Pancreas (tissue), 10 donors: ENCODE measurements around the gene TSHZ2. TPM values are rescaled to one million over a fixed set of nuclear protein-coding genes. Genes with fewer than 3 reads are reported as not detected.

Experiments used
- ATAC-seq, 4 donors: fragments of 200-7000 bp; cut with Tn5 transposase; one replicate each; pipeline versions ENCODE4 v1.8.0 to v1.9.1; 2020; ENCODE audit warnings: mild to moderate bottlenecking in 4 of 4, moderate library complexity in 4 of 4
- DNase-seq, 6 donors: peaks; one replicate each; pipeline ENCODE4 v3.0.0-alpha.2; 2020
- FAIRE-seq: peaks from 2 replicates; lab custom pipeline; 2012; peaks lifted over from hg19 to GRCh38; lab: Jason Lieb, UNC
- H3K27ac ChIP-seq, 4 donors: fragments of 200-600 bp; sonication (generic); 1 replicate in 3 of 4; 2 replicates in 1 of 4; pipeline versions ENCODE4 v1.5.0 to v1.8.0; 2020
- H3K27me3 ChIP-seq, 4 donors: fragments of 200-600 bp; one replicate each; pipeline ENCODE4 v1.8.0; 2021
- H3K36me3 ChIP-seq, 3 donors: fragments of 200-600 bp; sonication (generic) in 1 of 3; one replicate each; pipeline versions ENCODE4 v1.5.0 to v1.8.0; 2020 to 2021
- H3K4me1 ChIP-seq, 3 donors: fragments of 200-600 bp; one replicate each; pipeline ENCODE4 v1.8.0; 2021
- H3K4me3 ChIP-seq, 4 donors: fragments of 200-600 bp; sonication (generic) in 2 of 4; one replicate each; pipeline versions ENCODE4 v1.5.0 to v1.8.0; 2020 to 2021
- H3K9me3 ChIP-seq, 4 donors: fragments of 200-600 bp; one replicate each; pipeline ENCODE4 v1.8.0; 2021
- CTCF ChIP-seq, 4 donors: fragments of 200-600 bp; sonication (generic) in 3 of 4; IDR thresholded peaks; one replicate each; pipeline versions ENCODE4 v1.5.0 to v1.8.0; 2021; ENCODE audit warnings: antibody characterized with exemption in 4 of 4
- WGBS, 2 donors: extraction: QIAGEN DNeasy Blood & Tissue Kit; methylation state at CpG; one replicate each; pipeline ENCODE4 v1.1.7; 2013; 5-methylcytosine and 5-hydroxymethylcytosine counted together
- intact Hi-C, 3 donors: fragments of 100-400 bp; cut with DNase I; formaldehyde crosslinking; loops; one replicate each; pipeline versions ENCODE4 v1.11.1 to v1.14.2; 2022
- polyA plus RNA-seq, 2 donors: library from polyadenylated mRNA; stranded (reverse); fragments of 200-250 nt; gene quantifications; one replicate each; pipeline ENCODE4 v1.2.3, GENCODE V29; 2013
- total RNA-seq, 6 donors: library from RNA; stranded (reverse); fragmentation: NEBNext Ultra II Directional in 4 of 6; extraction: Animal tissue kit (Norgen Biotek cat#: 25700) in 4 of 6; gene quantifications; one replicate each; pipeline versions ENCODE4 v1.2.1 to v1.2.4, GENCODE V29; 2021 to 2023
- donor health status: healthy with polysubstance abuse.
- donor health status: DM: no; HTN: no; CAD: no; lungs with moderate emphysema.
- donor health status: DM: no; HTN: no; CAD: no.
- donor health status: control.
- donor health status: control.
- donor health status: Bipolar disorder and iron deficiency.
- donor health status: DM: yes; HTN: yes; CAD: no.
- donor health status: DM: no; HTN: no; CAD: no.
- donor health status: DM: no; HTN: no; CAD: no.
- donor health status: DM: yes; HTN: yes; CAD: no.

The TSHZ2 gene
- total and polyA plus RNA-seq, 8 donors: 2.2 to 23.5 (median 4.5) TPM

GRCh38 chr20:53128004-53128403, 155.8 kb downstream of the TSHZ2 start:
- H3K9me3 ChIP-seq: no peaks in the 10 kb centered on the region
- FAIRE-seq (no peak), ATAC-seq (no peak), DNase-seq (no peak)
- no peak overlapping the region for H3K4me3 ChIP-seq
- intact Hi-C loops: no loop called here
- H3K27ac ChIP-seq: no peak overlapping the region
- no peaks in the 10 kb centered on the region for H3K27me3 ChIP-seq
- H3K36me3 ChIP-seq: no peaks in the 10 kb centered on the region
- no peak for TF ChIP-seq CTCF (IDR thresholded peaks at IDR 0.05)
- no peaks in the 10 kb centered on the region for H3K4me1 ChIP-seq
- WGBS, 2 donors: 67 to 68% methylated on average over 2 of the region's 2 CpGs

GRCh38 chr20:53129563-53129962, 157.4 kb downstream of the TSHZ2 start:
- Histone ChIP-seq H3K4me3 (no peak overlapping the region), H3K27ac (no peak overlapping the region), H3K36me3 (no peaks in the 10 kb centered on the region), H3K4me1 (no peaks in the 10 kb centered on the region), H3K27me3 (no peaks in the 10 kb centered on the region), H3K9me3 (no peaks in the 10 kb centered on the region)
- no peak for DNase-seq
- WGBS, 2 donors: 81 to 88% methylated on average over 9 of the region's 9 CpGs
- FAIRE-seq: no peak
- no peak for ATAC-seq
- intact Hi-C loops: no loop called here
- TF ChIP-seq CTCF (IDR thresholded peaks at IDR 0.05): no peak

- Histone ChIP-seq H3K36me3 (no peaks in the 10 kb centered on the region), H3K4me3 (no peak overlapping the region), H3K9me3 (no peaks in the 10 kb centered on the region), H3K27ac (no peak overlapping the region), H3K27me3 (no peaks in the 10 kb centered on the region), H3K4me1 (no peaks in the 10 kb centered on the region)
- DNase-seq: no peak
- ATAC-seq: no peak
- intact Hi-C loops: no loop called here
- no peak for TF ChIP-seq CTCF (IDR thresholded peaks at IDR 0.05)
- no peak for FAIRE-seq
- 33 to 47% methylated on average over 3 of the region's 3 CpGs for WGBS, 2 donors
Observed at GRCh38 chr20:53130795-53131194, 158.6 kb downstream of the TSHZ2 start.

- H3K27me3 ChIP-seq: no peaks in the 10 kb centered on the region
- H3K4me3 ChIP-seq: no peak overlapping the region
- no peaks in the 10 kb centered on the region for H3K36me3 ChIP-seq
- H3K27ac ChIP-seq: no peak overlapping the region
- ATAC-seq (no peak), DNase-seq (no peak), FAIRE-seq (no peak)
- WGBS, 2 donors: 44 to 49% methylated on average over 4 of the region's 4 CpGs
- no peaks in the 10 kb centered on the region for H3K9me3 ChIP-seq
- no peaks in the 10 kb centered on the region for H3K4me1 ChIP-seq
- intact Hi-C loops: no loop called here
- no peak for TF ChIP-seq CTCF (IDR thresholded peaks at IDR 0.05)
Observed at GRCh38 chr20:53133125-53133524, 161.0 kb downstream of the TSHZ2 start.

GRCh38 chr20:53133628-53134027, 161.5 kb downstream of the TSHZ2 start:
- FAIRE-seq: no peak

More at GRCh38 chr20:53133628-53134027, 161.5 kb downstream of the TSHZ2 start:
- Histone ChIP-seq H3K9me3 (no peaks in the 10 kb centered on the region), H3K27ac (no peak overlapping the region), H3K4me3 (no peak overlapping the region), H3K36me3 (no peaks in the 10 kb centered on the region), H3K27me3 (no peaks in the 10 kb centered on the region), H3K4me1 (no peaks in the 10 kb centered on the region)
- DNase-seq: no peak
- WGBS, 2 donors: 61 to 73% methylated on average over 4 of the region's 4 CpGs
- no peak for ATAC-seq
- intact Hi-C loops: no loop called here
- TF ChIP-seq CTCF (IDR thresholded peaks at IDR 0.05): no peak
